GM21381 (cell line): Measurements from ENCODE around the gene MNX1.

ENCODE experiments used
- ATAC-seq: cut with Tn5 transposase; IDR thresholded peaks from one replicate; pipeline ENCODE4 v1.9.1; 2021; ENCODE audit warnings: mild to moderate bottlenecking, moderate library complexity; ENCODE audit not compliant: unreplicated experiment

The MNX1 gene

DNA sequence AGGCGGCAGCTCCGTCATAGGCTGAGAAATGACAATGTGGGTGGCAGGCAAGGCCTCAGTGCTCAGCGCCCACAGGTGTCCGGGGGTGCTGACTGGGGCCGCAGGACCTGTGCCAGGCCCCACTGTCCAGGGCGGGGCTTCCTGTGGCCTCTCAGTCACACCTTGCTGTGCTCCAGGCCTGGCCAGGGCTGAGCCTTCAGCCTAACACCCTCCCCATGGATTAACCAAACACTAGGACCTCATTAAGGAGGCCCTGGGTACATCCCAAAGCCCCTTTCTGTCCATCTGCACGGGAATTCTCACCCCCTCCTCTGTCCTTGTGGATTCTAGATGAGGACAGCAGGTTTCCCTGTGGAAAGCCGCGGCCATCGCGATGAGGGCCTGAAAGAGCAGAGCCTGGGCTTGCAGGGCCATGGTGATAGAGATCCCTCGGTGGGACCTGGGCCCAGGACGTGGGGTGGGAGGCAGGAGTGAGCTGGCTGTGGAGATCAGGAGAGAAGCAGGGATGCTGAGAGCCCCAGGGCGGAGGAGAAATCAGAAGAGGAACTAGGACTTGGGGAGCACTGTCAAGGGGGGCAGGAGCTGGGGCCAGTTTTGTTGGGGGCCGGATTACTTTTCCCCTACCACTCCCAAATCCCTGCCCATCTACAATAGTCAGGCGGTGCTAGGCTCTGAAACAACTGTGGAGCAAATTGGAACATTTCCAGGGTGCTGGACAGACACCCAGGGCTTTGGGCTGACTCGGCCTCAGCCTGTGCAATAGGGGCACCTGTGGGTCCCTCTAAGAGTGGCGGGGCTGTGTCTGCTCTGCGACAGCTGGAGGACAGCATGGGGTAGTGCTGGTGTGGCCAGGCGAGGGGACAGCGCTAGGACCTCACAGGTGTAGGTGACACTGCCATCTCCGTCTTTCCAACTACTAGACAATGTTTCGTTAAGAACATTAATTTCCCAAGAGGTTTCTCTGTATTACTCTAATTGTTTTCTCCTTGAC, 23.3 kb upstream of the MNX1 start:
- no peak for ATAC-seq

DNA sequence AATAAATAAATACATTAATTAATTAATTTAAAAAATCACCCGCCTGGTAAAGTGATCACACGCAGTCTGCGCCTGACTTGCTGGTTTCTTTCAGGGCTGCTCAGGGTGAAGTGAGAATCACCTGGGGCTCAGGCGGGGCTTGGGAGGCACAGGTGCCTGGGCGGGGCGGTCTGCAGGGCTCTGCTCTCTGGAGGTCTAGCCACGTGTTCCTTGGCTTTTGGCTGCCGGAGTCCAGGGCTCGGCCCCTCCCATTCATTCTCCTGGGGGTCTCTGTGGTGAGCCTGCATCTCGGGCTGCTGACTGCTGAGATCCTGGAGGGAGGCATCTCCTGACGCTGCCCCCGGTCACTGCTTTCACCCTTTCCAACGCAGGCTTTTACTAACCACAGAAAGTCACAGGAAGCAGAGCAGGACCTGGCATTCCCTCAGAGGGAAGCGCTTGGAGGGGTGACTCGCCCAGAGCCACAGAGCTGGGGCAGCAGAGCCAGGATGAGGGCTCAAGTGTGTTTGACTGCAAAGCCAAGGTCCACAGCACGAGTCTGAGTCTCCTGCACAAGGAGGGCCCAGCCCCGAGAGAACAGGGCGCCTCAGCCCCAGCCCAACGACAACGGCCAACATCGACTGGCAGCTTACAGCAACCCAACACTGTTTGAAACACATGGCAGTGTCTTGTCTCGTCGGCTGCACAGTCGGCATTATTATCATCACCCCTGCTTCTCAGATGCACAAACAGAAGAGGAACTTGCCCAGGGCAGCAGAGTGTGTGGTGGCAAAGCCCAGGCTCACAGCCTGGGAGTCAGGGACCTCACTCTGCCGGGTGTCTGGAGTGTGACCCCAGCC, 22.4 kb upstream of the MNX1 start:
- no peak for ATAC-seq

DNA sequence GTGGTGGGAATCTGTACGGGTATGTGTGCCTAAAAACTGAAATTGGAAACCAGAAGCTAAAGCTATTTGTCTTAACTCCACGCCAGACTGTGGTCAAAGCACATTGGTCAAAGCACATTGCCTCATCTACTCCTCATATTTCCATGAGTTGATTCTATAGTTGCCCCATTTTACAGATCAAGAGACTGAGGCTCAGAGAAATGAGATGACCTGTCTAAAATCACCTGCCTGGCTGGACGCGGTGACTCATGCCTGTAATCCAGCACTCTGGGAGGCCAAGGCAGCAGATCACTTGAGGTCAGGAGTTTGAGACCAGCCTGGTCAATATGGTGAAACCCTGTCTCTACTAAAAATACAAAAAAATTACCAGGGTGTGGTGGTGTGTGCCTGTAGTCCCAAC, 21.7 kb upstream of the MNX1 start:
- no peak for ATAC-seq

DNA sequence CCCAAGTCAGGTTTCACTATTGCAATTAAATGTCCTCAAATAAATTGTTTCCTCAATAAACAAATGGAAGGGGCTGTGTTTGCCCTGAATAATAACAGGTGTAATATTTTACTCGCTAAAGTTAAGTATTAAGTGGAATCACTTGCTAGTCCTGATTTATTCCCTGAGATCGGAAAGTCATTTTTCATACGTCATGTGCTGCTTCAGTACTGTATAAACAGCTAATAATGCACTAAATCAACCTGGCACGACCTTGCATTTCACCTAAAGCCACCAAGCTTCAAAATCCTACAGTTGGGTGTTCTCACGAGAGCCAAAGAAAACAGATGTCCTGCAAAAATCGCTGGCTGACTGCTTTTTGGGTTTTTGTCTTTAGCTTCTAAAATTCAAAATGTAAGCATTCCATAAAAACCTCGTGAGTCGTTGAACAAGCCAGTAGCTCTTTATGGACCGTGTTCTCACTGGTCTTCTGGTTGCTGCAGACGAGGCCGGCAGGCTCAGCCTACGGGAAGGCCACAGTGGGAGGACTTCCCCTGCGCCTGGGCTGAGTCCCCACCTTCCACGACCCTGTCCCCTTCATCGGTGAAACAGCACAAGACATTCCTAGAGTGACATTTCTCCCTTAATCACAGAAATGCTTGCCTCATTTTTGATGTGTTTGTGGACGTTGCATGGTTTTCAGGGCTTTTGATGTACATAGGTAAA, 17.9 kb upstream of the MNX1 start:
- no peak for ATAC-seq

DNA sequence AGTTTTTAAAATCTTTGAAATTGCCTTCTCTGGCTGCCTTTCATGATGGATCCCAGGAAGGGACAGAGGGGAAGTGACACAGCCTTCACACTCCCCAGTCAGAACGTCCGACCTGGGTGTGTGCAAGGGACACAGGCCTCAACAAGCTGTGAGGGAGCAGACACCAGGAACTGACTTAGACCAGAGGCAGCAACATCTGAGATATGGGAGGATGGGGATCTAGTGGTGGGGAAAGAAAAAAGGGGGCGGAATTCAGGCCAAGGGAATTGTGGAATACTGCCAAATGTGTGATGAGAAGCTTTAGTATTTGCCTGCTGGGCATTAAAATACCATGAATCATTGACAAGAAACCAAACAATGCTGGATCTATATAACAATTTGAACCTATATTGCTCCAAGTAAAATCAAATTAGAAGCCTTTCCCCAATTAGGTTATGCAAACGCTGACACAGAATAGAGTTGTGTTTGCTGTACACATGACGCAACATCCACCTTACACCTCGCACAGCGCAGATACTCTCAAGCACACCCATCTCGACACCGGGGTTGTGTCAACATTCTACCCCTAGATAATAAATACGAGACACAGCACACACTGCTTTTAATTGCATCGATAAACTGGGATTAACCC, 17.2 kb upstream of the MNX1 start:
- no peak for ATAC-seq

DNA sequence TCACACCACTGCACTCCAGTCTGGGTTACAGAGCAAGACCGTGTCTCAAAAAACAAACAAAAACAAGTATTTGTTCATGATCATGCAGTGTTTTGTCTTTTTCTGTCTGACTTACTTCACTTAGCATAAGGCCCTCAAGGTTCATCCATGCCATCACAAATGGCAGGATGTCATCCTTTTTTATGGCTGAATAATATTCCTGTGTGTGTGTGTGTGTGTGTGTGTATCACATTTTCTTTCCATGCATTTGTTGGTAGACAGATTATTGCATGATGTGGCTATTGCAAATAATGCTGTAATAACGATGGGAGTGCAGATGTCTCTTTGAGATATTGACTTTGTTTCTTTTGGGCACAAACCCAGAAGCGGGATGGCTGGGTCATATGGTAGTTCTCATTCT, 14.3 kb upstream of the MNX1 start:
- no peak for ATAC-seq

DNA sequence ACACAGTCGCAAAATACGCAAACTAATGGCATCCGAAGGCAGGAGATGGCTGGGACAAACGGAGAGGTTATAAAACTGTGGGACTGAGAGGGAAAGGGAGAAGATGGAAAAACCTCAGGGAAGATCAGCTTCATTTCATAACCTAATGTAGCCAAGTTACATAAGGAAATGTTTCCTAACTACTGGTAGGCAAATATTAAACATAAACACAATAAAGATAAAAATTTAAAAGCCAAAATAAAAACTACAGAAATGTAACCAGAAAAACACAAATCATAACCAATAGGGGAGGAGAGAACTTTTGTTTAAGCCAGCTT, 13.1 kb upstream of the MNX1 start:
- ATAC-seq, result no peak

DNA sequence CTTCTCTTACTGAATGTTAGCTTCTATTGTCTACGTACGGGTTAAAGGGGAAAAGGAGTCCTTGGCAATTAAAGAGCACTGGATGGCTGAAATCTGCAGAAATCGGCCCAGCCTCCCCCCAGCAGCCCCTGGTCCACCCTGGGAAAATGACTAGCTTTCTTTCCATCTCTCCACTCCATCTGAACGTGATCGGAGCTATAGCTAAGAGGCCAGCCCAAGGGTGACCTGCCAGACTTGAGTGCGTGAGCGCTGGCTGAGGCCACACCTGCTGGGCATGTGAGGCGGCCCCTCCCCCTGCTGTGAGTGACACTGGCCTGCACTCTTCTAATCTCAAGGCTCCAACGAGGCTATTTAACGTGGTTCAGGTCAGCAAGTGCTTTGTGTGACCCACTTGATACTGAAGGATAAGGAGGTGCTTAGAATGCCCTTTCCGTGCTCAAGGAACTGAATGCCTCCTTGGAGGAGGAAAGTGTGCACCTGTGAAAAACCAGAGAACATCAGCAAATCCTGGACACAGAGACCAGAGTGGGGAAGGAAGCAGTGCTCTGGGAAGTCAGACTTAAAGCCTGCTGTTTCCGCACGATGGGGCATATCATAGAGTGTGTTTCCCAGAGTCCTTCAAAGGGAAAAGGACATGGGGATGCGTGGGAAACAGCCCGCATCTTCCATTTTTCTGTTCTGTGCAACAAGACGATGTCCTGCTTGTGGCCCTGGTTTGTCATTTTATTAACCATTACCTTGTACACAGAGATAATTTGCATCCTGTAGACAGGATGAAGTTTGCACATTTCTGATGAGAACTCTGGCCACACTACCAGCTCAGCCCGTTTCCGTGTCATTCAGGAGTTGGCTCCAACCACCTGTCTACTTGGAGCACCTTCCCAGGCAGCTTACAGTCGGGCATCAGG, 12.5 kb upstream of the MNX1 start:
- ATAC-seq, result no peak

DNA sequence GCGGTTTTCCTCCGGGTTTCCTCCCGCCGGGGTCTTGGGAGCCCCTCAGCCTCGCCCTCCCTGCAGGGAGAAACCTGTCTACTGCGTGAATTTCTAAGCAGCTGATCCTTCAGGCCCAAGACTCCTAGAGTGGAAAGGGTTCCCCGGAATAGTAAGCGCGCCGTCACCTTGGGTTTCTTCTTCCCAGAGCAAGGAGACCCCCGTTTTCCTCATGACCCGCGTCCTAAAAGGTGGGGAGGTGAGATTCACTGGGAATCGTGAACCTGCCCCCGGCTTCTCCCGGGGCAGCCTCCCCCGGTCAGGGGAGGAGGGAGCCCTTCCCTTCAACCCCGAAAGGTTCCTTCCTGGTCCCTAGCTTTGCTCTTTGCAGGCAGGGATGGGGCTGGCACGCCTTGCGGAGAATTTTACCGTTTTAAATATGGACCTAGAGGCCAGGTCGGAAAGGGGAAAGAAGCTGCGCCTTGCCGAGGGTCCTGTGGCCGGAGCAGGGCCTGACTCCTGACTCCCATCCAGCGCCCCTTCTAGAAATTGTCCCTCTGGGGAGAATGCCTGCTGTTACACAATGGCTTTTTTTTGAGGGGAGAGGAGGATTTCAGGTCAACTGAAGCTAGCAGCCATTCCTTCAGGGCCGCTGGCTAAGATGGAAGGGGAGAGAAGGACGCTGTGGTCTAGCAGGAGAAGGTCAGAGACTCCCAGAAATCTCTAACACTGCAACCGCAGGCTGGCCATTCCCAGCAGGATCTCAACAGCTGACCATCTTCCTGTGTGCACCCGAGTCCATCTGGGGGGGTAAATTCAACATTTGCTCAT, 11.6 kb upstream of the MNX1 start:
- ATAC-seq, result no peak

DNA sequence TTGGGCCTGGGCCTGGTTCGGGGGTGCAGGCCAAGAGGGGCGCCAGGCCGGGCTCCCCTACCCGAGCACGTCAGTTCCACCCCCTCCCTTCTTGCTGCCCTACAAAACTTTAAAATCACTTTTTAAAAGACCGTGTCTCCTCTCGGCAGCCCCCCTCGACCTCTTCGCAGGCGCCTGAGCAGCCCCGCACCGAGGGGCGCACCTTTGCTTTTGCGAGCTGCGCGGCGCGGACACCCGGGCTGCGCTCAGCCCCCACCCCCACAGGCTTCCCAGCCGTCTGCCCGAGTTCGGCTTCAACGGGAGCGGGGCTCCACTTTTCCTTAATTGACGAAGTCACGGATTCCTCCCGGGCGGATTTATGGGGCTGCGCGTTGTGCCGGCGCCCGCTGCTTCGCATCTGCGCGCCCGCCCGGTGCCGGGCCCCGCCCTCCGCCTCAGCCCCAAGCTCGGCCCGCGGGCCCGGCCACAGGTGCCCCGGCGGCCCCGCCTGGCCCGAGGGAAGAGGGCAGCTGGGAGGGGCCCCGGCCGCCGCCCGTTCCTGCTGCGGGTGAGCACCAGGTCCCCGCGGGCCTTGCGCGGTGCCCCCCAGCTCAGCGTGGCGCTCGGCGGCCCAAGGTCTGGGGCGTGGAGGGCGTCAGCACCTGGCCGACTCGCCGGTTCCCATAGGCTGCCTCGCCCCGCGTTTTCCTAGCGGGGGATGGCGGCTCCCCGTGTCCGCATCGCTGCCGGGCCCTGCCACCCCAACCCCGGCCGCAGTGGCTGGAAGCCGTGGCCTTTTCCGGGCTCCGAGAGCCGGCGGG, 10.8 kb upstream of the MNX1 start:
- no peak for ATAC-seq

DNA sequence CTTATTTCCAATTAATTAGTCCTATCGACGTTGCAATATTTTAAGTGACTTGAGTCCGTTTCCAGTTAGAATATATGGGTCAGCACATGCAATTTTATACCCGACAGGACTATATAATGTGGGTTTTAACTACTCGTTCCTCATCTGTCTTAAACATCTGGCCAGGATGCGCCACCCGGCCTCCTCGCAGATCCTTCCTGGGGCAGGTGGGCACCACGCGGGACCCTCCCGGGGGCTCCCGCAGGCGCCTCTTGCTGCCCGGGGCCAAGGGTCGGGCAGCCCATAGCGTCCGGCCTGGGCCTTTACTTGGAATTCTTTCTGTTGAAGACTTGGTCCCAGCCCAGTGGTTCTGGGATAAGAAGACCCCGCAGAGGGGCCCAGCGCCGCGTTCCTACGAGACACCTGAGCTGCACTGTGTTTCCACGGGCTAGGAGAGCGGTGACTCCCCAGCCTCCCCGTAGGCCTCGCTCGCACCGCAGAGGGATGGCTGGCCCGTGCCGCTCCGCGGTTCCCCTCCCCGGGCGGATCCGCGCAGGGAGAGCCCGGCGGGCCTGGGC, 10.1 kb upstream of the MNX1 start:
- no peak for ATAC-seq

DNA sequence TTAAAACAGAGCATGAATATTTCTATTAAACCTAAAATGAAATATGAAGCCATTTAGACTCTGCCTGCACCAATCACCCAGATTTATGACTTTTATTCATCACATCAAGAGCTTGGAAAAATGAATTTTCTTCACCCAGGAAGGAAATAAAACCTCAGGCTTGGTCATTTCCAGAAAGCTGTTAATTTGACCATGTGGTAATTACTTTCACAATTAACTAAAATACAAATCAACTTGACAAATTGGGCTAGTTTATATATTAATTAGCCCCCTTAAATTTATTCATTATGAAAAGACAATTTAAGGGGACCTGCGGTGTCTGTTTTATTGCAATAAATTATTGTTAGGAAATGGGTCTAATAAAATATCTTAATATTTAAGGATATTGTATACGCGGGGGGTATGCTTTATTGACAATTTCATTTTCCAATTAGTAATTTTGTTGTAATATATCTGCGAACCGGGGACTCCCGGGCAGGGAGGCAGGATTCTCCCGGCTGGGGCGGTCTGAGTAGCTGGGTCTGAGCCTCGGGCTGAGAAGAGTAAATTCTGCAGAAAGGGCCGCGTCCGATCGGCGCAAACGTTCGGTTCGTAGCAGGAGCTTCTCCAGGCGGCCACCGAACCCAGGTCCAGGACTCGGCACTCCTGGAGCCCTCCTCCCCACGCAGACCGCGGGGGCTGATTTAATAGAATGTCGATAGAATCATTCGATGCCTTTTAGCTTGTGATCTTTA, 9.4 kb upstream of the MNX1 start:
- ATAC-seq, result no peak

DNA sequence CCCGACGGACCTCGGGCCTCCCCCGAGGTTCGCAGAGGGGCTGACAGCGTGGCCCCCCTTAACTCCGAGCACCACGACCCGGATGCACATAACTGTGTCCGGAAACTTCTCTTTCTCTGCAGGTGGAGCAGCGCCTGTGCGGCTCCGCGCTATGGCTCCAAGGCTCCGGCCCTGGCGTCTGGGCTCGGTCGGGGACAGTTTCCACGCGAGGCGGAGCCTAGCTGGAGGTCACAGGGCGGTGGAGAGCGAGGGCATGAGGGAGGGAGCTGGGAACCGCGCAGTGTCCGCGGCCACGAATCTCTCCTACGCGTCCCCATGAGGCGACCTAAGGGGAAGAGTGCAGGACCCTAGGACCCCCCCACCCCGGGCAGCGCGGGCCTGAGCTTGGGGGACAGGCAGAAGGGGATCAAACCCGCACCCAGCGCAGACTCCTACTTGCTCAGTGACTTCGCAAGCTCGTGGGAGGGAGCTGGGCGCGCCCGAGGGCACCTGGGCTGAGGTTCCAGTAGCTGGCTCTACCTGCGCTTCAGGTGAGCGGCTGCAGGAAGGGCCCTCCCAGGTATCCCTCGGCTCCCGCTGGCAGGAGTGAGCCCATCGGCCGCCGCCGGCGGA, 8.6 kb upstream of the MNX1 start:
- no peak for ATAC-seq

DNA sequence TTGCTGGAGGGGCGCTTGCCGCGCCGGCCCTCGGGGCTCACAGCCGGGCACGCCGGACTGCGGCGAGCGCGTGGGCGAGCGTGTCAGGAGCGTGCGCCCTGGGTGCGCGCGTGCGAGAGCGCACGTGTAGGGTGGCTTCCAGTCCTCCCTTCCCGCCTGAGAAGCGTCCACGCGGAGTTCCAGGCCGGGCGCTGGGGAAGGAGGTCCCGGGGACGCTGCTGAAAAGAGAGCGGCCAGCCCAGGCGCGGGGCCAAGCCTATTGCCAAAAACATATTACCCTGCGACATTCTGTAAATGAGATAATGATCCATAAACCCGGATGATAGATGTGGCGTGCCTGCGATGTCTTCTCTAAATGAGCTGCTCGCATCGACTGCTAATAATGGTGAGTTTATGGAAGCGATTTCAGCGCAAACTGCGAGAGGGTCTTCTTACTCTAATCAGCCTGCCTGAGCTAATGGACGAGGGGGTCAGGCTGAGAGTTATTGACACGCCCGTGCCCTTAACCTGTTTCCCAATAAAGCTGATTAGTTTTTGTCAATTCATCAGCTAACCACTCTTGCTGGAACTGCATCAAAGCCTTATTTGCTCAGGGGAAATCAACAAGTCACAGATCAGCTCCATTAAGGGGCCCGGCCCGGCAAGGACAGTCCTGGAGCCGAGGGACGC, 8.0 kb upstream of the MNX1 start:
- ATAC-seq, result no peak

DNA sequence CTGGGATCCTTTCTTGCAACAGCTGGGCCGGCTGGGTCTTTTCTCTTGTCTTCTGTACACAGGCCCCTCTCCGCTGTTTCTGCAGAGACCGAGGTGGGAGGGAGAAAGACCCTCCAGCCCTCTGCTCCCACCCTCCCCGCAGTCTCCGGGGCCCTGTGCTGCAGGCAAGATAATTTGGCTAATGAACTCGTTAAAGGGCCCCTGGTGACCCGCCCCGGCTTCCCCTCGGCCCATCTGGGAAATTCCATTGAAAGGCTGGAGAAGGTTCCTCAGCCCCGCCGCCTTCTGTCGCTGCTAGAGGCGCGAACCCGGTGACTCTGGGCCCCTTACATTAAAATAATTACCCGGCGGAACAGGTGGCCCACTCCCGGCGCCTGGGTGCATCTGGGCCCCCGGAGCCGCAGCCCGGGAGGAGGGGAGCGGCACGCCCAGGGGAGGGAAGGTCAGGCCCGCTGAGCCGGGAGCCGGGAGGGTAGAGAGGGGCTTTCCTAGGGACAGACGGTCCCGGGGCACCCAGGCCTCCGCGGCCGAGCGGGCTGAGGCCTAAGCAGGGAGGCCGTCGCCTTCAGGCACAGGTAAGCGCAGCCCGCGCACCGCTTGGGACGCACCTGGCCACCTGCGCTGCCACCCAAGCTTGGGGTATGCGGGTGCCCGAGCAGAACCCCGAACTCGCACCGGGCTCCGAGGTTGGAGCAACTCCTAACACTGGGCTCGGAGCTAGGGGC, 7.3 kb upstream of the MNX1 start:
- ATAC-seq, result no peak

DNA sequence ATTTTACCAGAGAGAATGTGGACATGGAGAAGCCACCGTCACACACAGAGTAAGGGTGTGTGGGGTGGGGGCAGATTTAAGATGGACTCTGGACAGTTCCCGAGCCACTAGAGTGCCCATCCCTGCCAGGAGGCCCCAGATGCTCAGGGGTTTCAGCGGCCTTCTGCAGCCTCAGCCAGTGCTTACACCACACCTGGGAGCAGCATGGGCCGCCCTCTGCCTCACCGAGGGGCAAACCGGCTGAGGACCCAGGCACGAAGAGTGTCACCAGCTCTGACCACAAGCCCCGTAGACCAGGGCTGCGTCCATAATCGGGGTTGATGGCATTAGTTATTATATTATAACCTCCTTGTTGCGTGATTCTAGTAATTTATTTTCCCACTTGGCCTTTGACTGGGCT, 6.7 kb upstream of the MNX1 start:
- ATAC-seq, result no peak
